ENCODE results near the gene ATP2C2. TPM values are rescaled to one million over a fixed set of nuclear protein-coding genes. Genes with fewer than 3 reads are reported as not detected.

The ATP2C2 gene
- total and polyA plus RNA-seq, 2 of the 8 experiments (the other 6 are each of a cell fraction or from before 2014, with no cell fraction given): 1.2 to 2.8 TPM

- TF ChIP-seq MAFK (IDR thresholded peaks at IDR 0.05; ENCODE audit: low read depth, low read length) (no peak), CHD1 (IDR thresholded peaks at IDR 0.05; ENCODE audit: low read depth, low read length) (no peak)
These were observed 74.2 kb downstream of the ATP2C2 start (continued) for GRCh38 chr16:84442416-84443145.

Measured in H1 (cell line).